Vagina (tissue), 2 donors: ENCODE data around the gene PFKFB2. TPM values are rescaled to one million over a fixed set of nuclear protein-coding genes. Genes with fewer than 3 reads are reported as not detected.

Experiments
- DNase-seq, 2 donors: peaks; one replicate each; pipeline ENCODE4 v3.0.0-alpha.2; 2017; ENCODE audit errors: extremely low spot score in 2 of 2
- H3K27ac ChIP-seq: fragments of 200-600 bp; sonication (generic); one replicate; pipeline ENCODE4 v1.5.1; 2019
- H3K27me3 ChIP-seq: fragments of 200-600 bp; sonication (generic); one replicate; pipeline ENCODE4 v1.5.1; 2019
- H3K36me3 ChIP-seq, 2 donors: fragments of 200-600 bp; sonication (generic); one replicate each; pipeline ENCODE4 v1.5.1; 2017 to 2019
- H3K4me1 ChIP-seq: fragments of 200-600 bp; sonication (generic); one replicate; pipeline ENCODE4 v1.5.1; 2019
- H3K4me3 ChIP-seq, 2 donors: fragments of 200-600 bp; sonication (generic); 1 replicate in 1 of 2; 2 replicates in 1 of 2; pipeline ENCODE4 v1.5.1; 2016 to 2019
- H3K9me3 ChIP-seq: fragments of 200-600 bp; sonication (generic); one replicate; pipeline ENCODE4 v1.5.1; 2019
- CTCF ChIP-seq, 3 experiments: fragments of 450-650 bp in 2 of 3; fragments of 200-600 bp in 1 of 3; sonication (generic) in 1 of 3; IDR thresholded peaks; one replicate each; pipeline ENCODE4 v1.5.1; 2017 to 2019; ENCODE audit warnings: antibody characterized with exemption in 3 of 3, mild to moderate bottlenecking in 2 of 3, moderate library complexity in 2 of 3
- POLR2A ChIP-seq, 2 donors: fragments of 450-650 bp; IDR thresholded peaks; one replicate each; pipeline ENCODE4 v1.6.1; 2017; ENCODE audit warnings: antibody characterized with exemption in 2 of 2, mild to moderate bottlenecking in 2 of 2, moderate library complexity in 2 of 2
- POLR2AphosphoS5 ChIP-seq, 2 donors: sonication (generic); formaldehyde crosslinking; IDR thresholded peaks; one replicate each; pipeline ENCODE4 v1.9.0; 2017; ENCODE audit warnings: antibody characterized with exemption in 2 of 2, mild to moderate bottlenecking in 2 of 2, low read depth in 1 of 2; ENCODE audit not compliant: insufficient read depth in 1 of 2
- intact Hi-C: fragments of 100-400 bp; cut with DNase I; formaldehyde crosslinking; loops from one replicate; pipeline ENCODE4 v1.15.1; 2023
- total RNA-seq: library from RNA; depleted of rRNA; stranded (reverse); fragments of >200 nt; gene quantifications from one replicate; pipeline ENCODE4 v1.2.3, GENCODE V29; 2016

Gene PFKFB2
- total RNA-seq, 1 donor from 2014 or later: 6.9 TPM

- no peaks in the 10 kb centered on the region for H3K27me3 ChIP-seq
- no peak overlapping the region for H3K4me3 ChIP-seq
- no peak for DNase-seq
- peak overlapping the region; percentile 40 for H3K27ac ChIP-seq
- no peaks in the 10 kb centered on the region for H3K36me3 ChIP-seq
- TF ChIP-seq CTCF (IDR thresholded peaks at IDR 0.05) (no peak), POLR2A (IDR thresholded peaks at IDR 0.05) (no peak), POLR2AphosphoS5 (IDR thresholded peaks at IDR 0.05; ENCODE audit: insufficient read depth in 1 of 2, low read depth in 1 of 2) (no peak)
- no peaks in the 10 kb centered on the region for H3K9me3 ChIP-seq
- intact Hi-C loops: no loop called here
- H3K4me1 ChIP-seq: peaks cover 18% of the 10 kb centered on the region
These were observed 33.9 kb upstream of the PFKFB2 start for GRCh38 chr1:207019161-207019560.

- intact Hi-C loops: no loop called here
- Histone ChIP-seq H3K4me3 (no peak overlapping the region), H3K27me3 (no peaks in the 10 kb centered on the region), H3K9me3 (no peaks in the 10 kb centered on the region), H3K27ac (peak overlapping the region; percentile 40), H3K4me1 (peaks cover 23% of the 10 kb centered on the region), H3K36me3 (no peaks in the 10 kb centered on the region)
- no peak for DNase-seq
- TF ChIP-seq CTCF (IDR thresholded peaks at IDR 0.05) (no peak), POLR2AphosphoS5 (IDR thresholded peaks at IDR 0.05; ENCODE audit: insufficient read depth in 1 of 2, low read depth in 1 of 2) (no peak), POLR2A (IDR thresholded peaks at IDR 0.05) (no peak)
These were observed 33.4 kb upstream of the PFKFB2 start for GRCh38 chr1:207019661-207020060.

GRCh38 chr1:207020065-207020708 is 32.9 kb upstream of the PFKFB2 start:
- Histone ChIP-seq H3K4me1 (peaks cover 29% of the 10 kb centered on the region), H3K27me3 (no peaks in the 10 kb centered on the region), H3K36me3 (no peaks in the 10 kb centered on the region), H3K4me3 (no peak overlapping the region), H3K9me3 (no peaks in the 10 kb centered on the region), H3K27ac (peak overlapping the region; percentile 61)
- no peak for TF ChIP-seq POLR2A (IDR thresholded peaks at IDR 0.05)
- TF ChIP-seq CTCF (IDR thresholded peaks at IDR 0.05): no peak
- TF ChIP-seq POLR2AphosphoS5 (IDR thresholded peaks at IDR 0.05; ENCODE audit: insufficient read depth in 1 of 2, low read depth in 1 of 2): no peak
- intact Hi-C loops: no loop called here
- DNase-seq: no peak

DNA sequence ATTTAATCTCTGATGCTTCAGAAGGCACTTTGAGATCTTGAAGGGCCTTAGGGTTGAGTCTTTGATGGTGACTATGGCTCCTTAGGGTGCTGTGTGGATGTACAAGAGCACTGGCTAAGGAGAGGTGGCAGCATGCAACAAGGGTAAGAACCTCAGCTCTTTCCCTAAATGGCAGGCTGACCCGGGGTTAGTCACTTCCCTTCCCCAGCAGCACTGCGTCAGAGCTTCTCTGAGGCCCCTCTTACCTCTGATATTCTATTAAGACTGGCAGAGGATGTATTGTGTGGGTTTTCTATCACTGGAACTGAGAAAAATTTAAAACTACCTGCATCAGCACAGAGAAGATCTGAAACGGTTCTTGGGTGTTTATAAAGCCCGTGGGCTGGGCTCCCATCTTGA is 32.4 kb upstream of the PFKFB2 start:
- Histone ChIP-seq H3K9me3 (no peaks in the 10 kb centered on the region), H3K27ac (peak overlapping the region; percentile 61), H3K27me3 (no peaks in the 10 kb centered on the region), H3K4me1 (peaks cover 34% of the 10 kb centered on the region), H3K36me3 (no peaks in the 10 kb centered on the region), H3K4me3 (no peak overlapping the region)
- TF ChIP-seq POLR2AphosphoS5 (IDR thresholded peaks at IDR 0.05; ENCODE audit: insufficient read depth in 1 of 2, low read depth in 1 of 2) (no peak), CTCF (IDR thresholded peaks at IDR 0.05) (no peak), POLR2A (IDR thresholded peaks at IDR 0.05) (no peak)
- intact Hi-C loops: no loop called here
- no peak for DNase-seq

- Histone ChIP-seq H3K4me1 (peaks cover 40% of the 10 kb centered on the region), H3K27me3 (no peaks in the 10 kb centered on the region), H3K27ac (peak overlapping the region; percentile 61), H3K9me3 (no peaks in the 10 kb centered on the region), H3K4me3 (no peak overlapping the region), H3K36me3 (no peaks in the 10 kb centered on the region)
- TF ChIP-seq CTCF (IDR thresholded peaks at IDR 0.05) (no peak), POLR2AphosphoS5 (IDR thresholded peaks at IDR 0.05; ENCODE audit: insufficient read depth in 1 of 2, low read depth in 1 of 2) (no peak), POLR2A (IDR thresholded peaks at IDR 0.05) (no peak)
- intact Hi-C loops: no loop called here
- DNase-seq: no peak
These were observed 31.8 kb upstream of the PFKFB2 start for GRCh38 chr1:207021139-207021861.
